Activated naive CD8-positive, alpha-beta T cell treated with anti-CD3 and anti-CD28 coated beads, Interleukin-2, amount 50 U/mL, for 24 hours (primary cell): ENCODE results near the gene TMEM50A.
"Not testable (repeated sequence)": the region's sequence is repeated elsewhere in the genome, so short reads cannot be mapped to it uniquely, and the experiment has no call there.

Experiments used
- ATAC-seq: fragments of 150-1000 bp; cut with Tn5 transposase; one replicate; pipeline ENCODE4 v1.10.0; 2021
- DNase-seq: peaks from one replicate; pipeline ENCODE4 v3.0.0; 2021
- H3K27ac Mint-ChIP-seq: one replicate; pipeline ENCODE4 v1.8.0; 2021; ENCODE audit warnings: mild to moderate bottlenecking, mixed read lengths
- H3K27me3 Mint-ChIP-seq: one replicate; pipeline ENCODE4 v1.8.0; 2021; ENCODE audit warnings: mixed read lengths
- H3K36me3 Mint-ChIP-seq: one replicate; pipeline ENCODE4 v1.8.0; 2021; ENCODE audit warnings: low read depth, mixed read lengths
- H3K4me1 Mint-ChIP-seq: one replicate; pipeline ENCODE4 v1.8.0; 2021; ENCODE audit warnings: mixed read lengths
- H3K4me3 Mint-ChIP-seq: one replicate; pipeline ENCODE4 v1.8.0; 2021; ENCODE audit warnings: mild to moderate bottlenecking, moderate library complexity, mixed read lengths
- H3K9me3 Mint-ChIP-seq: one replicate; pipeline ENCODE4 v1.8.0; 2021; ENCODE audit warnings: mixed read lengths

TMEM50A gene

GRCh38 chr1:25338188-25338981, at the start of gene TMEM50A:
Gene TMEM50A (plus strand): TSS chr1:25338334. CDS start chr1:25340487, 2,153 bp downstream.
- Mint-ChIP-seq H3K27ac (peak within 1 kb of the TSS; percentile 87), H3K27me3 (no peaks in the 10 kb centered on the region), H3K4me3 (peak within 1 kb of the TSS; percentile 93), H3K36me3 (peaks cover 3% of the 10 kb centered on the region), H3K4me1 (peaks cover 32% of the 10 kb centered on the region), H3K9me3 (no peaks in the 10 kb centered on the region)
- peak; percentile 81 for ATAC-seq
- peak; percentile 90 for DNase-seq

- H3K27ac Mint-ChIP-seq, ATAC-seq, H3K27me3 Mint-ChIP-seq, H3K36me3 Mint-ChIP-seq, H3K4me1 Mint-ChIP-seq, H3K9me3 Mint-ChIP-seq, DNase-seq, H3K4me3 Mint-ChIP-seq: not testable (repeated sequence)
These were observed 49.5 kb upstream of the TMEM50A start for GRCh38 chr1:25288573-25289101.

GRCh38 chr1:25290043-25290442, 48.1 kb upstream of the TMEM50A start:
- not testable (repeated sequence) for H3K27me3 Mint-ChIP-seq, H3K4me1 Mint-ChIP-seq, H3K4me3 Mint-ChIP-seq, DNase-seq, H3K9me3 Mint-ChIP-seq, H3K27ac Mint-ChIP-seq, H3K36me3 Mint-ChIP-seq
- peak; percentile 66 for ATAC-seq

- not testable (repeated sequence) for H3K27ac Mint-ChIP-seq, H3K27me3 Mint-ChIP-seq, H3K9me3 Mint-ChIP-seq, H3K4me1 Mint-ChIP-seq, H3K36me3 Mint-ChIP-seq, ATAC-seq, DNase-seq, H3K4me3 Mint-ChIP-seq
These were observed 44.7 kb upstream of the TMEM50A start for GRCh38 chr1:25293426-25293825.

GRCh38 chr1:25294889-25295826, 43.0 kb upstream of the TMEM50A start:
- H3K27me3 Mint-ChIP-seq, H3K4me1 Mint-ChIP-seq, H3K4me3 Mint-ChIP-seq, H3K9me3 Mint-ChIP-seq, ATAC-seq, H3K36me3 Mint-ChIP-seq, DNase-seq, H3K27ac Mint-ChIP-seq: not testable (repeated sequence)

GRCh38 chr1:25296501-25296900, 41.6 kb upstream of the TMEM50A start:
- H3K4me1 Mint-ChIP-seq, H3K4me3 Mint-ChIP-seq, H3K27me3 Mint-ChIP-seq, H3K36me3 Mint-ChIP-seq, ATAC-seq, H3K27ac Mint-ChIP-seq, H3K9me3 Mint-ChIP-seq, DNase-seq: not testable (repeated sequence)

GRCh38 chr1:25300729-25301128, 37.4 kb upstream of the TMEM50A start:
- H3K9me3 Mint-ChIP-seq, DNase-seq, ATAC-seq, H3K4me1 Mint-ChIP-seq, H3K27me3 Mint-ChIP-seq, H3K36me3 Mint-ChIP-seq, H3K27ac Mint-ChIP-seq, H3K4me3 Mint-ChIP-seq: not testable (repeated sequence)

GRCh38 chr1:25302330-25302729, 35.8 kb upstream of the TMEM50A start:
- not testable (repeated sequence) for H3K4me1 Mint-ChIP-seq, H3K27me3 Mint-ChIP-seq, H3K9me3 Mint-ChIP-seq, DNase-seq, H3K4me3 Mint-ChIP-seq, H3K27ac Mint-ChIP-seq, ATAC-seq, H3K36me3 Mint-ChIP-seq

GRCh38 chr1:25304936-25305335, 33.2 kb upstream of the TMEM50A start:
- not testable (repeated sequence) for H3K4me1 Mint-ChIP-seq, DNase-seq, ATAC-seq, H3K27ac Mint-ChIP-seq, H3K4me3 Mint-ChIP-seq, H3K9me3 Mint-ChIP-seq, H3K36me3 Mint-ChIP-seq, H3K27me3 Mint-ChIP-seq

- DNase-seq, H3K27ac Mint-ChIP-seq, ATAC-seq, H3K36me3 Mint-ChIP-seq, H3K4me1 Mint-ChIP-seq, H3K9me3 Mint-ChIP-seq, H3K27me3 Mint-ChIP-seq, H3K4me3 Mint-ChIP-seq: not testable (repeated sequence)
These were observed 30.0 kb upstream of the TMEM50A start for GRCh38 chr1:25308168-25308567.

- DNase-seq, H3K4me1 Mint-ChIP-seq, H3K4me3 Mint-ChIP-seq, H3K27me3 Mint-ChIP-seq, H3K9me3 Mint-ChIP-seq, H3K36me3 Mint-ChIP-seq, ATAC-seq, H3K27ac Mint-ChIP-seq: not testable (repeated sequence)
These were observed 29.0 kb upstream of the TMEM50A start for GRCh38 chr1:25309085-25309484.

GRCh38 chr1:25309486-25309885, 28.6 kb upstream of the TMEM50A start:
- not testable (repeated sequence) for H3K4me1 Mint-ChIP-seq, H3K4me3 Mint-ChIP-seq, H3K27me3 Mint-ChIP-seq, DNase-seq, ATAC-seq, H3K9me3 Mint-ChIP-seq, H3K27ac Mint-ChIP-seq, H3K36me3 Mint-ChIP-seq

GRCh38 chr1:25312806-25313470, 25.2 kb upstream of the TMEM50A start:
- H3K4me1 Mint-ChIP-seq, H3K27ac Mint-ChIP-seq: not testable (repeated sequence)

GRCh38 chr1:25320314-25320938, 17.7 kb upstream of the TMEM50A start:
- not testable (repeated sequence) for H3K36me3 Mint-ChIP-seq, ATAC-seq, H3K27me3 Mint-ChIP-seq, H3K4me1 Mint-ChIP-seq, H3K4me3 Mint-ChIP-seq, H3K9me3 Mint-ChIP-seq, H3K27ac Mint-ChIP-seq, DNase-seq

More at GRCh38 chr1:25312806-25313470, 25.2 kb upstream of the TMEM50A start:
- not testable (repeated sequence) for DNase-seq, H3K36me3 Mint-ChIP-seq, ATAC-seq, H3K27me3 Mint-ChIP-seq, H3K9me3 Mint-ChIP-seq, H3K4me3 Mint-ChIP-seq
